ENCODE data around the gene DNM2. TPM values are rescaled to one million over a fixed set of nuclear protein-coding genes. Genes with fewer than 3 reads are reported as not detected.

DNM2 gene
- total and polyA plus RNA-seq, 2 of the 13 experiments (the other 11 are each of a cell fraction or from before 2014, with no cell fraction given): 41.7 to 59.8 TPM

GRCh38 chr19:10835754-10836478 lies 118.0 kb downstream of the DNM2 start, which contains the start of gene TMED1 (continued):
- TF ChIP-seq ARID4A (CRISPR knock-in tag; IDR thresholded peaks at IDR 0.05; ENCODE audit: borderline replicate concordance) (peak; percentile 76; the same call in 1 of the 2 replicates), THRA (CRISPR knock-in tag; IDR thresholded peaks at IDR 0.05; ENCODE audit: borderline replicate concordance) (0 out of 2 replicates have a peak, but pooled peaks have one; percentile 6), ZNF580 (CRISPR knock-in tag; IDR thresholded peaks at IDR 0.05; ENCODE audit: borderline replicate concordance, low read depth) (peak; percentile 80; the same call in 1 of the 2 replicates), NFKBIZ (CRISPR knock-in tag; IDR thresholded peaks at IDR 0.05) (no peak; the same call in 1 of the 2 replicates), GLMP (CRISPR knock-in tag; IDR thresholded peaks at IDR 0.05; ENCODE audit: borderline replicate concordance) (no peak), ZZZ3 (CRISPR knock-in tag; IDR thresholded peaks at IDR 0.05; ENCODE audit: borderline replicate concordance) (0 out of 2 replicates have a peak, but pooled peaks have one; percentile 41), PTBP1 (IDR thresholded peaks at IDR 0.05; ENCODE audit: low read depth, low read length, poor library complexity, severe bottlenecking) (no peak), REPIN1 (CRISPR knock-in tag; IDR thresholded peaks at IDR 0.05; ENCODE audit: borderline replicate concordance, low read depth) (peak; percentile 56; the same call in 1 of the 2 replicates), TP53 (CRISPR knock-in tag; conservative IDR thresholded peaks at IDR 0.05) (no peak), MXD1 (CRISPR knock-in tag; IDR thresholded peaks at IDR 0.05) (no peak; the same call in 1 of the 2 replicates), ZFP90 (CRISPR knock-in tag; IDR thresholded peaks at IDR 0.05; ENCODE audit: borderline replicate concordance) (no peak), ZNF333 (CRISPR knock-in tag; IDR thresholded peaks at IDR 0.05; ENCODE audit: borderline replicate concordance) (no peak), PREB (CRISPR knock-in tag; IDR thresholded peaks at IDR 0.05) (no peak), ZNF274 (CRISPR knock-in tag; IDR thresholded peaks at IDR 0.05) (peak; percentile 57; the same call in 1 of the 2 replicates), ZNF558 (CRISPR knock-in tag; IDR thresholded peaks at IDR 0.05; ENCODE audit: borderline replicate concordance) (peak; percentile 94; the same call in 1 of the 2 replicates), FOXJ3 (CRISPR knock-in tag; IDR thresholded peaks at IDR 0.05; ENCODE audit: borderline replicate concordance) (0 out of 2 replicates have a peak, but pooled peaks have one; percentile 31), SIX4 (CRISPR knock-in tag; IDR thresholded peaks at IDR 0.05) (no peak)

Data from HepG2 (cell line).